LoVo (cell line): ENCODE measurements around the gene PDE6B.
"Not testable (repeated sequence)": the region's sequence is repeated elsewhere in the genome, so short reads cannot be mapped to it uniquely, and the experiment has no call there.

Experiments used
- DNase-seq: peaks from one replicate; pipeline ENCODE4 v3.0.0-alpha.2; 2016; ENCODE audit warnings: low spot score

Gene PDE6B

GRCh38 chr4:704198-704891 is 79.0 kb downstream of the PDE6B start:
- DNase-seq: no peak

GRCh38 chr4:704971-705277 is 79.6 kb downstream of the PDE6B start:
- no peak for DNase-seq

GRCh38 chr4:705278-706082 is 80.1 kb downstream of the PDE6B start, which contains the start of gene PCGF3:
PCGF3 (plus strand) TSS chr4:705832; CDS start chr4:733681, 27,849 bp downstream.
- peak; percentile 96 for DNase-seq

- DNase-seq: not testable (repeated sequence)
Observed at GRCh38 chr4:706083-706633, 80.8 kb downstream of the PDE6B start.

GRCh38 chr4:706834-707598 is 81.6 kb downstream of the PDE6B start:
- DNase-seq: no peak

- DNase-seq: no peak
Observed at GRCh38 chr4:707929-708630, 82.7 kb downstream of the PDE6B start.

GRCh38 chr4:708631-708933 is 83.2 kb downstream of the PDE6B start:
- DNase-seq: no peak

GRCh38 chr4:709348-709747 is 84.0 kb downstream of the PDE6B start:
- DNase-seq: no peak

GRCh38 chr4:710116-710515 is 84.7 kb downstream of the PDE6B start:
- no peak for DNase-seq

GRCh38 chr4:710916-711315 is 85.5 kb downstream of the PDE6B start:
- no peak for DNase-seq

GRCh38 chr4:712093-712492 is 86.7 kb downstream of the PDE6B start:
- no peak for DNase-seq

GRCh38 chr4:712916-713632 is 87.7 kb downstream of the PDE6B start:
- DNase-seq: no peak

GRCh38 chr4:714087-714486 is 88.7 kb downstream of the PDE6B start:
- no peak for DNase-seq

- no peak for DNase-seq
Observed at GRCh38 chr4:717601-718320, 92.4 kb downstream of the PDE6B start.

GRCh38 chr4:718460-718859 is 93.1 kb downstream of the PDE6B start:
- no peak for DNase-seq
